Brain microvascular endothelial cell (primary cell): ENCODE measurements around the gene KRT20.
A peak's percentile ranks its signal among the peaks of the same experiment; 100 is the strongest.

Experiments used
- DNase-seq: peaks from one replicate; pipeline ENCODE4 v3.0.0-alpha.2; 2020
- H3K27ac ChIP-seq: fragments of 250-450 bp; sonication (Bioruptor Pico); 2 replicates; pipeline ENCODE4 v1.5.1; 2020; ENCODE audit warnings: mild to moderate bottlenecking, moderate library complexity
- H3K27me3 ChIP-seq: fragments of 250-450 bp; sonication (Bioruptor Pico); replicated peaks from 2 replicates; pipeline ENCODE4 v1.5.1; 2020; ENCODE audit warnings: mild to moderate bottlenecking
- H3K36me3 ChIP-seq: fragments of 250-450 bp; sonication (Bioruptor Pico); replicated peaks from 2 replicates; pipeline ENCODE4 v1.5.1; 2020; ENCODE audit warnings: mild to moderate bottlenecking
- H3K4me3 ChIP-seq: 2 replicates; pipeline ENCODE4 v1.5.1; 2011; ENCODE audit warnings: low read depth, mild to moderate bottlenecking, control low read depth, low read length, moderate library complexity
- in situ Hi-C: cut with HindIII; loops from 2 replicates; pipeline ENCODE4 v1.10.0; 2017; ENCODE audit warnings: low sequenced_read_pairs, low pct_ligation_motif_present
- TF ChIP-seq, protein P1 (sequence below): IDR thresholded peaks from 2 replicates; pipeline ENCODE4 v1.5.1; 2011; ENCODE audit warnings: low read depth, mild to moderate bottlenecking, moderate library complexity, low read length, control low read depth, inconsistent platforms; ENCODE audit errors: missing control alignments

The KRT20 gene

DNA sequence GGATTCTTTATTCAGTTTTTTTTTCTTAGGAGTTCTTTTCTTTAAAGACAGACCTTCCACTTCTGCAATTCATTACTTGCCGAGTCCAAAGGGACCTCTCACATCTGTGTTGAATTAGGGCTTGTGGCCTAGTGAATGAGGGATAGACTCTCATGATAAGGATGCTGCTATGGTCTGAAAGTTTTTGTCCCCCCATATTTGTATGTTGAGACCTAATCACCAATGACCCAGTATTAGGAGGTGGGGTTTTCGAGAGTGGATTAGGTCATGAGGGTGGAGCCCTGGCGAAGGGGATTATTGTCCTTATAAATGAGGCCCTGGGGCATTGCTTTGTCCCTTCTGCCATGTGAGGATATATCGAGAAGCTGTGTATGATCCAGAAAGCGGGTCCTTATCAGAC is 27.5 kb downstream of the KRT20 start:
- Histone ChIP-seq H3K27ac (no peak overlapping the region), H3K27me3 (no peaks in the 10 kb centered on the region), H3K36me3 (no peaks in the 10 kb centered on the region), H3K4me3 (no peak overlapping the region)
- in situ Hi-C loops: no loop called here
- TF ChIP-seq, protein P1, sequence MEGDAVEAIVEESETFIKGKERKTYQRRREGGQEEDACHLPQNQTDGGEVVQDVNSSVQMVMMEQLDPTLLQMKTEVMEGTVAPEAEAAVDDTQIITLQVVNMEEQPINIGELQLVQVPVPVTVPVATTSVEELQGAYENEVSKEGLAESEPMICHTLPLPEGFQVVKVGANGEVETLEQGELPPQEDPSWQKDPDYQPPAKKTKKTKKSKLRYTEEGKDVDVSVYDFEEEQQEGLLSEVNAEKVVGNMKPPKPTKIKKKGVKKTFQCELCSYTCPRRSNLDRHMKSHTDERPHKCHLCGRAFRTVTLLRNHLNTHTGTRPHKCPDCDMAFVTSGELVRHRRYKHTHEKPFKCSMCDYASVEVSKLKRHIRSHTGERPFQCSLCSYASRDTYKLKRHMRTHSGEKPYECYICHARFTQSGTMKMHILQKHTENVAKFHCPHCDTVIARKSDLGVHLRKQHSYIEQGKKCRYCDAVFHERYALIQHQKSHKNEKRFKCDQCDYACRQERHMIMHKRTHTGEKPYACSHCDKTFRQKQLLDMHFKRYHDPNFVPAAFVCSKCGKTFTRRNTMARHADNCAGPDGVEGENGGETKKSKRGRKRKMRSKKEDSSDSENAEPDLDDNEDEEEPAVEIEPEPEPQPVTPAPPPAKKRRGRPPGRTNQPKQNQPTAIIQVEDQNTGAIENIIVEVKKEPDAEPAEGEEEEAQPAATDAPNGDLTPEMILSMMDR: no peak
- no peak for DNase-seq

DNA sequence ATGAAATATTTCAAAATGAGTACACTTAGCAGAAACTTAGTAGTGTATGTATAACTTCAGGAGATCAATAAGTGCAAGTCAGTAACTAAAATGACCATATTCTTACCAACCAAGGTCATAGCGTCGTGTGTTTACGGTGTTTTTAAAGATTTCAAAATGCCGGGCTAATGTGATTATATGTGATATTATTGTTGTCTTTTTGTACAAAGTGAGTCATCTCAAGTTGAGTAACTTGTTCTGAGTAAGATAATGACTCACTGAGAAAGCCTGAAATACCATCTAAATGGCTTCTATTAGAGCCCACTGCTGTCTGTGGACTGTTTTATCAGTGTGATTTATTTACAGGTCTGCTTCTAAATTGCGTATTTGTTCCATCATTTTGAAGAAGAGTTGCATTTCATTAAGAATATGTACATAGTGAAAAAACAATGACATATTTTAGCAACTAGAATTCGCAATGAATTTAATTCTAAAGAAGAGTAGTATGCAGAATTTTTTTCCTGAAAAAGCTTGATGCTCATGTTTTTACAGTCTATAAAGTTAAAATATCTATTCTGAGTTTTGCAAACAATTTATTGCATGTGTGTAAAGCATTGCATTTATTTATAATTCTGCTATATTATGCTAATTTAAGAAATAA is 30.7 kb downstream of the KRT20 start:
- H3K27me3 ChIP-seq: no peaks in the 10 kb centered on the region
- no peak overlapping the region for H3K4me3 ChIP-seq
- in situ Hi-C loops: no loop called here
- peak; percentile 63 for DNase-seq
- H3K36me3 ChIP-seq: no peaks in the 10 kb centered on the region
- H3K27ac ChIP-seq: no peak overlapping the region
- TF ChIP-seq, protein P1: no peak

DNA sequence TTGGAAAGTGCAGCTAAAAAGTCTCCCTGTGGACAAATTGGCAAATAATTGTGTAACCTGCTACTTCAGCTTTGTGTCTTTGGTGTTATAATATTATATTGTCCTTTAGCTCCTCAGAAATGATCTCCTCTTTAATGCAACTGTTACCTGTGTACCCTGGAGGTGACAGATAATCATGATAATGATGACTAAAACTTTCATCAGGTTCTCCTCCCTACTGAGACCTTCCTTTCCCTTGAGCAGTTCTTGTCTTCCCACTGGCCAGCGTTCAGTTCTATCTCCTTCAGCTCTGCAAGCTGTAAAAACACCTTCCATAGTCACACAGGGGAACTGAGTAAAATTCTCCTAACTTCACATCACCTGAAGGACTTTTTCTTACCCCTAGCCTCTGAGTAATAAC is 32.7 kb downstream of the KRT20 start:
- in situ Hi-C loops: no loop called here
- H3K4me3 ChIP-seq: no peak overlapping the region
- no peak for DNase-seq
- no peaks in the 10 kb centered on the region for H3K27me3 ChIP-seq
- H3K27ac ChIP-seq: no peak overlapping the region
- H3K36me3 ChIP-seq: no peaks in the 10 kb centered on the region
- TF ChIP-seq, protein P1: no peak

DNA sequence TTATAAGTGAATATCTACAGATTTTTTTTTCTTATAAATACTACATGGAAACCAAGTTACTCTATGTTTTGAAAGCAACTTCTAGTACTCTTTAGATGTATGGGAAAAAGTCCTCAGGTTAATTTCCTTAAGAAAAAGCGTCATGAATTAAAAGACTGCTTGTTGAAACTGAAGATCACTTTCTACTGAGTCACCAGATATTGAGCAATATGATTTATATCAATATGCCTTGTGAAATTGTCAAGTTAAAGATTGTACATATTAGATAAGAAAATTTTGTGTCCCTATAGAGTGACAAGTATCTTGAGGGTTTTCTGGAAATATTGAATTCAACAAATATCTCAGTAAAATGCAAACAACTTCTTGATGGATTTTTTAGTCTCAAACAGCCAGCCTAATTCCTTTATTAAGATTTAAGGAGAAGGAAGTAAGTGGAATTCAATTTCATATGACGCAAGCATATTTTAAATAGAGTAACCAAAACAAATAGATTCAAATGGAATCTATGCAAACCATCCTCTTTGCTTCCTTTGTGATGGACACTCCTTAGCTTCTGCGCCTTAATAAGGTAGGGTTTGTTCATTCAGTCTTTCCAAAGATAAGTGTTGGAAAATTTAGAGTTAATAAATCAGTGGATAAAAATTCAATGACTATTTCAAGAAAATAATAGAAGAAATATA is 34.6 kb downstream of the KRT20 start:
- DNase-seq: no peak
- H3K27me3 ChIP-seq: no peaks in the 10 kb centered on the region
- in situ Hi-C loops: no loop called here
- peak overlapping the region; percentile 32 for H3K27ac ChIP-seq
- H3K36me3 ChIP-seq: no peaks in the 10 kb centered on the region
- H3K4me3 ChIP-seq: no peak overlapping the region
- TF ChIP-seq, protein P1: no peak

DNA sequence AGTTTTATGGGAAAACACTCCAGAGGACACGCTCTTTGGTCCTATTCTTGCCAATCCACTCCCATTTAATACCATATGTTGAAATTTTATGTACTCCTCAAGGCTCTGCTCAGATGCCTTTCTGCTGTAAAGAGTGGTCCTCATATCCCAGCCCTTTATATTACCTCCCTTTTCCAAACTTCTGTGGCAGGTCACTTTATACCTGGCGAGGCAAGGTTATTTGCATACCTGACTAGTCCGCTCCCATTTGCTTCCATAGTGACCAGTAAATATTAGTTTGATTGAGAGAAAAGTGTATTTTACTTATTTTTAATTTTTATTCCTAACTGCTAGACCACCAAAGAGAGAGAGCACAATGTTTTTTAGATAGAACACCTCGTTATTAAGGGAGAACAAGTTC is 35.3 kb downstream of the KRT20 start:
- H3K27me3 ChIP-seq: no peaks in the 10 kb centered on the region
- no peak overlapping the region for H3K4me3 ChIP-seq
- in situ Hi-C loops: no loop called here
- no peak overlapping the region for H3K27ac ChIP-seq
- H3K36me3 ChIP-seq: no peaks in the 10 kb centered on the region
- DNase-seq: no peak
- TF ChIP-seq, protein P1: no peak
